ENCODE results near the gene ARMC2.
"Not testable (repeated sequence)": the region's sequence is repeated elsewhere in the genome, so short reads cannot be mapped to it uniquely, and the experiment has no call there.

The ARMC2 gene

GRCh38 chr6:108952776-108953486 is 104.7 kb downstream of the ARMC2 start:
- no peak for DNase-seq (ENCODE audit: low read depth)

- DNase-seq (ENCODE audit: low read depth): peak; percentile 73
These were observed 105.5 kb downstream of the ARMC2 start for GRCh38 chr6:108953681-108954080.

GRCh38 chr6:108955329-108955949 is 107.2 kb downstream of the ARMC2 start:
- no peak for DNase-seq (ENCODE audit: low read depth)

- DNase-seq (ENCODE audit: low read depth): no peak
These were observed 109.0 kb downstream of the ARMC2 start for GRCh38 chr6:108957221-108957620.

- DNase-seq (ENCODE audit: low read depth): no peak
These were observed 110.9 kb downstream of the ARMC2 start for GRCh38 chr6:108958900-108959770.

GRCh38 chr6:108959972-108960582 is 111.9 kb downstream of the ARMC2 start:
- peak; percentile 53 for DNase-seq (ENCODE audit: low read depth)

- peak; percentile 44 for DNase-seq (ENCODE audit: low read depth)
These were observed 112.4 kb downstream of the ARMC2 start for GRCh38 chr6:108960601-108961000.

- no peak for DNase-seq (ENCODE audit: low read depth)
These were observed 112.9 kb downstream of the ARMC2 start for GRCh38 chr6:108961077-108961476.

- peak; percentile 26 for DNase-seq (ENCODE audit: low read depth)
These were observed 113.8 kb downstream of the ARMC2 start for GRCh38 chr6:108961985-108962384.

GRCh38 chr6:108966251-108966650 is 118.0 kb downstream of the ARMC2 start:
- no peak for DNase-seq (ENCODE audit: low read depth)

GRCh38 chr6:108966855-108967755 is 118.9 kb downstream of the ARMC2 start:
- no peak for DNase-seq (ENCODE audit: low read depth)

GRCh38 chr6:108968325-108969316 is 120.4 kb downstream of the ARMC2 start:
- no peak for DNase-seq (ENCODE audit: low read depth)

GRCh38 chr6:108969776-108970175 is 121.6 kb downstream of the ARMC2 start:
- DNase-seq (ENCODE audit: low read depth): peak; percentile 15

- DNase-seq (ENCODE audit: low read depth): no peak
These were observed 126.0 kb downstream of the ARMC2 start for GRCh38 chr6:108974201-108974600.

GRCh38 chr6:108978638-108979037 is 130.4 kb downstream of the ARMC2 start:
- DNase-seq (ENCODE audit: low read depth): not testable (repeated sequence)

GRCh38 chr6:108982154-108983113 is 134.2 kb downstream of the ARMC2 start:
- DNase-seq (ENCODE audit: low read depth): no peak

GRCh38 chr6:108983151-108983550 is 134.9 kb downstream of the ARMC2 start:
- peak; percentile 70 for DNase-seq (ENCODE audit: low read depth)

- DNase-seq (ENCODE audit: low read depth): no peak
These were observed 137.1 kb downstream of the ARMC2 start for GRCh38 chr6:108985301-108985700.

- DNase-seq (ENCODE audit: low read depth): no peak
These were observed 138.9 kb downstream of the ARMC2 start for GRCh38 chr6:108987156-108987555.
